Psoas muscle (tissue), 8 donors: Measurements from ENCODE around the gene ZNF814. TPM values are rescaled to one million over a fixed set of nuclear protein-coding genes. Genes with fewer than 3 reads are reported as not detected.
"Not testable (repeated sequence)": the region's sequence is repeated elsewhere in the genome, so short reads cannot be mapped to it uniquely, and the experiment has no call there.

Experiments
- ATAC-seq, 4 donors: fragments of 200-7000 bp; cut with Tn5 transposase; one replicate each; pipeline ENCODE4 v1.9.1; 2020; ENCODE audit warnings: moderate library complexity in 3 of 4, mild to moderate bottlenecking in 2 of 4
- DNase-seq, 2 donors: peaks; one replicate each; pipeline ENCODE4 v3.0.0-alpha.2; 2020
- H3K27ac ChIP-seq: fragments of 200-600 bp; one replicate; pipeline ENCODE4 v1.8.0; 2022
- H3K27me3 ChIP-seq, 3 donors: fragments of 200-600 bp in 1 of 3; one replicate each; pipeline versions ENCODE4 v1.6.1 to v1.8.0; 2013 to 2022; ENCODE audit warnings: low read length in 2 of 3, mild to moderate bottlenecking in 2 of 3, moderate library complexity in 1 of 3; ENCODE audit not compliant: insufficient read depth in 3 of 3
- H3K36me3 ChIP-seq, 2 donors: fragments of 200-600 bp in 1 of 2; one replicate each; pipeline versions ENCODE4 v1.6.1 to v1.8.0; 2013 to 2022; ENCODE audit warnings: low read depth in 1 of 2, mild to moderate bottlenecking in 1 of 2, moderate library complexity in 1 of 2; ENCODE audit not compliant: insufficient read depth in 1 of 2
- H3K4me1 ChIP-seq: fragments of 200-600 bp; one replicate; pipeline ENCODE4 v1.8.0; 2022
- H3K4me3 ChIP-seq: fragments of 200-600 bp; one replicate; pipeline ENCODE4 v1.8.0; 2022; ENCODE audit warnings: mild to moderate bottlenecking
- H3K9me3 ChIP-seq: fragments of 200-600 bp; one replicate; pipeline ENCODE4 v1.8.0; 2022
- CTCF ChIP-seq: fragments of 200-600 bp; IDR thresholded peaks from one replicate; pipeline ENCODE4 v1.8.0; 2022; ENCODE audit warnings: antibody characterized with exemption
- WGBS, 3 donors: extraction: QIAGEN DNeasy Blood & Tissue Kit; methylation state at CpG; one replicate each; pipeline versions ENCODE4 v1.1.6 to v1.1.7; 2013; 5-methylcytosine and 5-hydroxymethylcytosine counted together
- intact Hi-C, 2 donors: fragments of 100-400 bp; cut with DNase I; formaldehyde crosslinking; loops; one replicate each; pipeline versions ENCODE4 v1.11.0 to v1.14.2; 2022
- polyA plus RNA-seq, 3 donors: library from polyadenylated mRNA; stranded (reverse); fragments of 200-250 nt; gene quantifications; one replicate each; pipeline ENCODE4 v1.2.3, GENCODE V29; 2013
- total RNA-seq, 4 donors: library from RNA; stranded (reverse); fragmentation: NEBNext Ultra II Directional in 2 of 4; extraction: Animal tissue kit (Norgen Biotek cat#: 25700) in 2 of 4; gene quantifications; one replicate each; pipeline versions ENCODE4 v1.2.1 to v1.2.4, GENCODE V29; 2021 to 2023
- donor health status: healthy with polysubstance abuse.
- donor health status: DM: no; HTN: no; CAD: no; lungs with moderate emphysema.
- donor health status: Bipolar disorder and iron deficiency.
- donor health status: healthy.
- donor health status: DM: yes; HTN: yes; CAD: no.
- donor health status: DM: no; HTN: no; CAD: no.
- donor health status: DM: no; HTN: no; CAD: no.
- donor health status: DM: yes; HTN: yes; CAD: no.

Gene ZNF814
- total and polyA plus RNA-seq, 7 donors = 5.3 to 12.1 (median 8.6) TPM

GRCh38 chr19:57830071-57830602, 58.7 kb downstream of the ZNF814 start, which contains the start of gene ZNF587B:
TSS of gene ZNF587B (plus strand) at chr19:57830299. CDS start at chr19:57830529, 230 bp downstream.
- Histone ChIP-seq H3K27me3 (no peaks in the 10 kb centered on the region), H3K4me1 (peaks cover 7% of the 10 kb centered on the region), H3K27ac (peak within 1 kb of the TSS; percentile 82), H3K9me3 (no peaks in the 10 kb centered on the region), H3K4me3 (peak within 1 kb of the TSS; percentile 65), H3K36me3 (peaks cover 0 to 2% of the 10 kb centered on the region in 2 donors)
- peak; percentile 39 for TF ChIP-seq CTCF
- peak; percentile 60 to 84 for DNase-seq
- ATAC-seq = peak; percentile 91 to 95 (median 94)
- intact Hi-C loops = no loop called here
- WGBS, 3 donors = 14 to 18% (median 18%) methylated on average over 21 to 22 of the region's 22 CpGs

- Histone ChIP-seq H3K27me3 (no peaks in the 10 kb centered on the region), H3K36me3 (peaks cover 0 to 10% of the 10 kb centered on the region in 2 donors), H3K27ac (no peak overlapping the region), H3K4me1 (peaks cover 7% of the 10 kb centered on the region), H3K4me3 (no peak overlapping the region), H3K9me3 (no peaks in the 10 kb centered on the region)
- TF ChIP-seq CTCF = no peak
- intact Hi-C loops = no loop called here
- ATAC-seq (no peak), DNase-seq (no peak)
- 78 to 87% (median 81%) methylated on average over 5 of the region's 5 CpGs for WGBS, 3 donors
Observed at GRCh38 chr19:57829316-57829715, 59.5 kb downstream of the ZNF814 start.

- ATAC-seq (no peak), DNase-seq (no peak)
- no peaks in the 10 kb centered on the region for H3K9me3 ChIP-seq
- intact Hi-C loops = no loop called here
- no peaks in the 10 kb centered on the region for H3K27me3 ChIP-seq
- H3K4me3 ChIP-seq = no peak overlapping the region
- no peak for TF ChIP-seq CTCF
- peaks cover 0 to 17% of the 10 kb centered on the region in 2 donors for H3K36me3 ChIP-seq
- peaks cover 10% of the 10 kb centered on the region for H3K4me1 ChIP-seq
- H3K27ac ChIP-seq = no peak overlapping the region
- WGBS, 3 donors = 94 to 95% (median 95%) methylated on average over 6 of the region's 6 CpGs
Observed at GRCh38 chr19:57825511-57825910, 63.3 kb downstream of the ZNF814 start.

GRCh38 chr19:57823608-57824007, 65.2 kb downstream of the ZNF814 start:
- DNase-seq, ATAC-seq, H3K9me3 ChIP-seq, H3K27me3 ChIP-seq, H3K4me3 ChIP-seq, intact Hi-C loops: not testable (repeated sequence)
- WGBS, 3 donors = 77 to 90% (median 89%) methylated on average over 4 of the region's 4 CpGs
- Histone ChIP-seq H3K36me3 (peaks cover 0 to 17% of the 10 kb centered on the region in 2 donors), H3K4me1 (peaks cover 12% of the 10 kb centered on the region), H3K27ac (peak overlapping the region; percentile 9)

- Histone ChIP-seq H3K36me3 (peaks cover 0 to 17% of the 10 kb centered on the region in 2 donors), H3K27ac (peak overlapping the region; percentile 9), H3K4me1 (peaks cover 12% of the 10 kb centered on the region)
- H3K4me3 ChIP-seq, intact Hi-C loops, DNase-seq, H3K9me3 ChIP-seq, H3K27me3 ChIP-seq, ATAC-seq: not testable (repeated sequence)
- 40 to 71% (median 52%) methylated on average over 2 of the region's 2 CpGs for WGBS, 3 donors
Observed at GRCh38 chr19:57823155-57823554, 65.7 kb downstream of the ZNF814 start.

- H3K36me3 ChIP-seq = peaks cover 0 to 17% of the 10 kb centered on the region in 2 donors
- H3K27me3 ChIP-seq, DNase-seq, ATAC-seq, H3K27ac ChIP-seq, intact Hi-C loops, H3K4me3 ChIP-seq, H3K9me3 ChIP-seq: not testable (repeated sequence)
- 100% methylated on average over 3 of the region's 3 CpGs for WGBS, 3 donors
- H3K4me1 ChIP-seq = peaks cover 12% of the 10 kb centered on the region
Observed at GRCh38 chr19:57821501-57821900, 67.3 kb downstream of the ZNF814 start.

GRCh38 chr19:57821095-57821494, 67.7 kb downstream of the ZNF814 start:
- not testable (repeated sequence) for H3K27me3 ChIP-seq, ATAC-seq
- WGBS, 3 donors = 72 to 88% (median 84%) methylated on average over 2 of the region's 3 CpGs

More at GRCh38 chr19:57821095-57821494, 67.7 kb downstream of the ZNF814 start:
- intact Hi-C loops, H3K27ac ChIP-seq, H3K4me3 ChIP-seq, H3K9me3 ChIP-seq, DNase-seq: not testable (repeated sequence)
- Histone ChIP-seq H3K4me1 (peaks cover 12% of the 10 kb centered on the region), H3K36me3 (peaks cover 0 to 17% of the 10 kb centered on the region in 2 donors)
